NCI-H1417 (cell line): ENCODE measurements around the gene ITGB1BP1.
"Not testable (repeated sequence)": the region's sequence is repeated elsewhere in the genome, so short reads cannot be mapped to it uniquely, and the experiment has no call there.

Experiments used
- DNase-seq, 3 experiments: peaks; one replicate each; lab custom pipeline; 2025; lab: John Stamatoyannopoulos, UW

ITGB1BP1 gene

DNA sequence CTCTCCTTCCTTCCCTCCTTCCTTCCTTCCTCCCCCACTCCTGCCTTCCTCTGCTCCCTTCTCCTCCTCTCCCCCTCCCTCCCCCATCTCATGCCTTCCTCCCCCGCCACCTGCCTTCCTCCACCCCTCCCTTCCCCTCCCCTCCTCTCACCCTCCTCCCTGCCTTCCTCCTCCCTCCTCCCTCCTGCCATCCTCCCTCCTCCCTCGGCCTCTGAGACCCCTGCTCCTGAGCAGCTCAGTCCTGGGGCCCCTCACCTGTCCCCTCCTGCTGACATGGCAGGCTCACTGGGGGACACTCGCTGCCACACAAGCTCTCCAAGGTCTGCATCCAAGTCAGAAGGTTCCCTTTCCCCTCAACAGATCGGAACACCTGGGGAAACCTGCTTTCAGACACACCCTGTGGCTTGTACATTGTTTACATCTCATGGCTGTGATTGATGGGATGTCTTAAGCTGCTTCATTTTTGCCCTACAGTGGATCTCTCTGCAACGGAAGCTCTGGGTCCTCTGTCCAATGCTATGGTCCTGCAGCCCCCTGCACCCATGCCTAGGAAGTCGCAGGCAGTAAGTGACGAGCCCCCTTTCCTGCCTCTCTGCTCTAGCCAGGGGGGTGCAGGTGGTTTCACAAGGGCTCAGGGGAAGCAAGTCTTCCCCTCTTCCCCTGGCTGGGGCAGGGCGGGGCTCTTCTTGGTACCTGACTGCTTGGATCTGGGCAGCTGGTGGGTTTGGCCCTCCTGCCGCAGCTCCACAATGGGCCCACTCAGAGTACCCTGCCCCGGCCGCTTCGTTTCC lies 22.9 kb downstream of the ITGB1BP1 start:
- peak; percentile 41 to 55 (median 50) for DNase-seq

GRCh38 chr2:9398881-9399780 lies 24.2 kb downstream of the ITGB1BP1 start:
- DNase-seq: no peak

DNA sequence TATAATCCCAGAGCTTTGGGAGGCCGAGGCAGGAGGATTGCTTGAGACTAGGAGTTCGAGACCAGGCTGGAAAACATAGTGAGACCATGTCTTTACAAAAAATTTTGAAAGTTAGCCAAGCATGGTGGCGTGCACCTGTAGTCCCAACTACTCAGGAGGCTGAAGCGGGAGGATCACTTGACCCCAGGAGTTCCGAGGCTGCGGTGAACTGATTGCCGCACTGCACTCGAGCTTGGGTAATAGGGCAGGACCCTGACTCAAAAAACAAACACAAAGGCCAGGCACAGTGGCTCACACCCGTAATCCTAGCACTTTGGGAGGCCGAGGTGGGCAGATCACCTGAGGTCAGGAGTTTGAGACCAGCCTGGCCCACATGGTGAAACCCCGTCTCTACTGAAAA lies 25.1 kb downstream of the ITGB1BP1 start:
- not testable (repeated sequence) for DNase-seq

DNA sequence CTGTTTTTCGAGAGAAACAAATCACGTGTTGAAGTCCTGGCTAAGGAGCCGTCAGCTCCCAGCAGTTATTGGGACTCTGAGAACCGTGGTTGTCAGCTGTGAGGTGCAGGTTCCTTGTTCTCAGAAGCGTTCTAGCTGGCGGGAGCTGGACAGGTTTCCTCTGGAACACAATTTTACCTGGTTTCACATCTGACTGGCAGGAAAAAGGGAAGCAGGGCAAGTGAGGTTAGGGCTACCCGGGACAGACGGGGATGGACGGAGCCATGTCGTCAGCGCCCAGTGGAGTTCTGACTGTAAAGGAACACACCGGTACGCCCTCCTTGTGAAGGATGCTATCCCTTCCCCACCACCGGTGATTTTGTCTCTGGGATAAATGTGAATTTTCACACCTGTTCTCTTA lies 26.1 kb downstream of the ITGB1BP1 start:
- no peak for DNase-seq

GRCh38 chr2:9394816-9395215 lies 28.5 kb downstream of the ITGB1BP1 start:
- no peak for DNase-seq

DNA sequence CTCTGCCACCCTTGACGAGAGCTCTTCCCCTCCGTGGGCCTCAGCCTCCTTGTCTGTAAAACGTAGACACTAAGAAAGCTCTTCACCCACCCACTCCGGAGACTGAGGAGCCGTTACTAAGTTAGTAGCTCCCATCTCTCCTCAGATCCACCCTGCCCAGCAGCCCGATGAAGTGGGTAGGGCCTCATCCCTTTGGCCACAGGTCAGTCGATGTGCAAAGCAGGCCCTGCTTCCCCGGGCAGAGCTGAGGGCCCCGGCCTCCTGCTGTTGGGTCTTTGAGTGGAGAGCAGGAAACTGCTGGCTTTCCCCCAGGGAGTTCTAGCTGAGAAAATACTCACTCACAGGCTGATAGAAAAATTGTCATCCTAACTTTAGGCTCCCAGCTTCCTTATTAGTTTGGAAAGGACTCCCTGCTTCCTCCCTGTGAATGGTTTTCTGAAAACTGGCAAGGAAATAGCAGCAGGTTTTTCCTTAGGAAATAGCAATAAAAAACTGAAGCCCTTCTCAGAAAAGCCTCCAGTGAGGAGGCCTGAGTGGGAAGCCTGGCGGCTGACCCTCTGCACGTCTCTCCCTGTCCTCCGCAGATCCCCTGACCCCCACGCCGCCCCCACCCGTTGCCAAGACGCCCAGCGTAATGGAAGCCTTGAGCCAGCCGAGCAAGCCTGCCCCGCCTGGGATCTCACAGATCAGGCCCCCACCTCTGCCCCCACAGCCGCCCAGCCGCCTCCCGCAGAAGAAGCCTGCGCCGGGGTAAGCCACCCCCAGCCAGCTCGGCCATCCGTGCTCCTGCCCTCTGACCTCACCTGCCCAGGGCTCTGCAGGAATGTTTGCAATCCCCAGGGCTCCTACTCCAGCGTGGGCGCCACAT lies 30.2 kb downstream of the ITGB1BP1 start:
- peak in 1 of 3 experiments; percentile 7 for DNase-seq

DNA sequence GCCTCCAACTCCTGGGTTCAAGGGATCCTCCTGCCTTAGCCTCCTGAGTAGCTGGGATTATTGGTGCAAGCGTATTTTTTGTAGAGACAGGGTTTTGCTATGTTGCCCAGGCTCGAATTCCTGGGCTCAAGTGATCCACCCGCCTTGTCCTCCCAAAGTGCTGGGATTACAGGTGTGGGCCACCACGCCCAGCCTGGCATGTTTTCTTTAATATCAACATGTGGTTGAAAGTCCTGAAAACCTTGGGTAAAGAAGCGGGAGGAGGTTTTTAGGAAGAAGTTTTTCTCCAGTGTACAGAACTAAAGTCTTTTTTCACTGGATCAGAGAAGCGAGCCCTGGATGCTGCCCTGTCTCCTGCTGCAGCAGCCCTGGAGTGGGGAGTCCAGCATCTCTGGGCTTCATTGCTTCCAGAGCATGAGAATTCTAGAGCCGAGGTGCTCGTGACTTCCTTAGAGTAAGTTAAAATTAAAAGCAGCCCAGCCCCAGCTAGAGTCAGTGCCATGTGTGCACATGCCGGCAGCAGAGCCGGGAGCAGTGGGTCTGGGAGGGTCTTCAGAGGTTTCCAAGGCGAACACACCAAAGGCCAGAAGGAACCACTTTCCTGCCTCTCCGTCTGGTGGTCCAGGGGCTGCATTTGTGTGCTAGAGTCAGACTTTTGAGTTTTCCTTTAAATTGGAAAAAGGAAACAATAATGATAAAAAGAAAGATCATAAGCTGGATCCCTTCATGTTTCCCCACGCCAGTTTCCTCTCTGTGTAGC lies 31.2 kb downstream of the ITGB1BP1 start:
- no peak for DNase-seq

DNA sequence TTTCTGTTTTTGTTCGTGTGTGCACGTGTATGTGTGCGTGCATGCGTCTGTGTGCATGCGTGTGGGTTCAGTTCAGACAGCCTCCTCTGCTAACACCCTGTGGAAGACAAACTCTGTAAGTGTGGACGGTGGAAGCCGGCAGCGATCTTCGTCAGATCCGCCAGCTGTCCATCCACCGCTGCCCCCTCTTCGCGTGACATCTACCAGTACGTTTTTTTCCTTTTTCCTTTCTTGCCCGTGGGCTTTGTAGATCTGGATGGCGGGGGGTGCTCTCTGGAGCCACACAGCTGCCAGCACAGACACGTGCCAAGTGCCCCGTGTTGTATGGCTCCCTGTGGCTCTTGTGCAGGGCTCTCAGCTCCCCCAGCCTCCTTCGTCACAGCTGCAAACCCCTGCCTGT lies 32.3 kb downstream of the ITGB1BP1 start:
- no peak for DNase-seq

DNA sequence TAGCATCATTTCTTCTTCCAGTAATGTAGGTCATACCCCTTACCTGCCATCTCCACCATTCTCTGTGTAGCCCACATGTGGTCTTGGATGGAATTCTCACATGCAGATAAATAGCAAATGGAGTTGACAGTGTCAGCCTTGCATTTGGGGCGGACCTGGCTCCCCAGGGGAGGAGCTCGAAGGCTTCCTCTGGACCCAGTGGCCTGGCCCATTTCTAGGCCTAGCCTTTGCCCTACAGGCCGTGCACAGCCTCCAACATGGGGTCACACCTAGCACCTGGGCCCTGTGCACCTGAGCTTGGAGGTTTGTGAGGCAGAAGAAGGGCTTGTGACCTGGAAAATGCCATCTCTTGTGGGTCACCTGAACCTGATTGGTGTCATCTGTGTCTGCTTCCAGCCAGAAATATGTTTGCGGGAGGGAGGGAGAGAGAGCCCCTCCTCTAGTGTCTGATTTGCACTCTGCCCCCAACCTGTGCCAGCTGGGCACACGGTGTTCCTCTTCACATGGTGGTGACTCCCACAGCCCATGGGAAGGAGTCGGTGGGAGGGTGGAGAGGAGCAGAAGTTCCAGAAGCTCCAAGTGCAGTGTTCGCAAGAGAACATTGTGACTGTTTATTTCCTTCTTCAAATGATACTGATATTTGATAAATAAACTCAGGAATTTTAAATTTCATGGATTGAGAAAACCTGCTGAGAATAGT lies 33.0 kb downstream of the ITGB1BP1 start:
- no peak for DNase-seq

DNA sequence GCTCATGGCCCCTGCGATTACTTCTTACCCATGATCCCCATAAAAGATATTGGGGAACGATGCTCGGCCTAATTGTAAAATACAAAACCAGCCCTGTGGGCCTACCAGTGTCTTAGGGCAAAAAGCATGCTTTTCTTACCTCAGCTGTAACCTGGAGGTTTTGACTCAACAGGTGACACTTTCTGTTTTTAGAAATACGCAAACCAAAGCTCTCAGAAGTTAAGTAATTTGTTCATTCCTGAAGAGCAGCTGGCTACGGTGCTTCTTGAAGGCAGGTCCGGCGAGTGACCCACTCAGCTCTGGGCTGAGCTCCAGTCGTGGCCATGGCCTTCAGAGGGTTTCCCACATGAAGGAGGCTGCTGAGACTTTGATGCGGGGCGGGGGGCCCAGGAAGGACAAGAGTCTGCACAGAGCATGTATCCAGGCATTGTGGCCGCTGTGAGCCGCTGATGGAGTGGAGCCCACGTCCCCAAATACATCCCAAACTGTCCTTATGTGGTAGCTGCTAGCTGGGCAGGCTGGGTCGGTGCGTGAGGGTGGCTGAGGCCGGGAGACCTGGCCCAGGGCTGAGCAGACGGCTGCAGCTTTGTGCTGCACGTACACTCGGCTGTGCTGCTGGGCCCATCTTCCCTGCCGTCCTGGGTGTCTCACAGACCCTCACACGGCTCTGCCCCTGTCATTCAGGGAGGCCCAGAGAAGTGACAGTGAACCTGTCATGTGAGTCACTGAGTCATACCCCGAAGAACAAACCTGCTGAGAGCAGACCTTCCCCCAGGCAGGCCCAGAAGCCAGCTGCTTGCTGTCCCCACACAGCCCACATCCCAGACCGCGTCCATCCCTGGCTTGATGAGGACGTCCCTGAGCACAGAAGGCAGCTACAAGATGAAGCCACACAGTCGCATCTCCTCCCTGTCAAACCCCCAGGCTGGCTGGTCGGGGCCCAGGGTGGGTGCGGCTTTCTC lies 34.1 kb downstream of the ITGB1BP1 start:
- DNase-seq: no peak

GRCh38 chr2:9388199-9388681 lies 35.1 kb downstream of the ITGB1BP1 start:
- no peak for DNase-seq

DNA sequence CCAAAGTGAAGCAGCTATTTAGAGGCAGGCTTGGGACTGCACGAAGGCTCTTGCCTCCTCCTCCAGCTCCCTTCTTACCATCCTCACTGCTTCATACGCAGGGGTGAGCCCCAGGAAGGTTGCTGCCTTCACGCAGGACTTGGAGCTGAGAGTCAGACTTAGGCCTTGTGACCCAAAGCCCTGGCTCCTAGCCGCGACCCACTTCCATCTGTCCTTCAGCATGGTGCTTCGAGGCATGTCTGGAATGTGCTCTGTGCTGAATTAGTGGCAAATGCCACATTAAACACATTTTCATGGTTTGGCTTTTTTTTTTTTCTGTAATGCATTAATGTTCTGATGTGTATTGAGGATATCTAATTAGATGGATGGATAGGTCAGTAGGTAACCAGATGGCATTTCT lies 37.5 kb downstream of the ITGB1BP1 start:
- no peak for DNase-seq

DNA sequence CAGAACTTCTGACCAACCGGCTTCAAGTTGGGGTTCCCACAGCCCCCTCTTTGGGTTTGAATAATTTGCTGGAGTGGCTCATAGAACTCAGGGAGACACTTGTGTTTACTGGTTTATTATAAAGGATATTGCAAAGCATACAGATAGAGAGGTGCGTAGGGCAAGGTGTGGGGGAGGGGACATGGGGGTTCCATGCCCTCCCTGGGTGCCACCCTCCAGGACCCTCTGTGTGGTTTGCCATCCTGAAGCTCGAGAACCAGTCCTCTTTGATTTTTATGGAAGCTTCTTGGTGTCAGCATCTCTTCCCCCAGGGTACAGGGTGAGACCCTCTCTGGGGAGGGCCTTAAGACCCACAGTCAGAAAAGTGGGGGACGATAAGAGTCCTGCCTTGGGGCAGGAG lies 38.8 kb downstream of the ITGB1BP1 start:
- DNase-seq: no peak

GRCh38 chr2:9382604-9383235 lies 40.6 kb downstream of the ITGB1BP1 start:
- DNase-seq: no peak

GRCh38 chr2:9380702-9381628 lies 42.4 kb downstream of the ITGB1BP1 start:
- no peak for DNase-seq

DNA sequence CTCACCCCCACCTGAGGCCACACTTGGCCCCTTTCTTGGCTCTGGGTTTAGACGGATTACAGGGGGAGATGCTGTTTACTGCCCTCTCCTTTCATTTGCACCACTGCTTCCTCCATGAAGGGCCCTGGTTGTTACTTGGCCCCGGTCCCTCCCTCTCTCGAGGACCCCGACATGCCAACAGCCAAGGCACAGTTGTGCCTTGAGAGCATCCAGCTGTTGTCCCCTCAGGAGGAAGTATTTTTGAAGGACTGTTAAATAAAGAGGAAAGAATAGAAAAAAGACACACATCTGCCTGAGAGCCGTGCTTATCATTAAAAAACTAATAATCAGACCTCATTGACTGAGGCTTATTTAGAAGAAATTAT lies 44.0 kb downstream of the ITGB1BP1 start:
- no peak for DNase-seq

DNA sequence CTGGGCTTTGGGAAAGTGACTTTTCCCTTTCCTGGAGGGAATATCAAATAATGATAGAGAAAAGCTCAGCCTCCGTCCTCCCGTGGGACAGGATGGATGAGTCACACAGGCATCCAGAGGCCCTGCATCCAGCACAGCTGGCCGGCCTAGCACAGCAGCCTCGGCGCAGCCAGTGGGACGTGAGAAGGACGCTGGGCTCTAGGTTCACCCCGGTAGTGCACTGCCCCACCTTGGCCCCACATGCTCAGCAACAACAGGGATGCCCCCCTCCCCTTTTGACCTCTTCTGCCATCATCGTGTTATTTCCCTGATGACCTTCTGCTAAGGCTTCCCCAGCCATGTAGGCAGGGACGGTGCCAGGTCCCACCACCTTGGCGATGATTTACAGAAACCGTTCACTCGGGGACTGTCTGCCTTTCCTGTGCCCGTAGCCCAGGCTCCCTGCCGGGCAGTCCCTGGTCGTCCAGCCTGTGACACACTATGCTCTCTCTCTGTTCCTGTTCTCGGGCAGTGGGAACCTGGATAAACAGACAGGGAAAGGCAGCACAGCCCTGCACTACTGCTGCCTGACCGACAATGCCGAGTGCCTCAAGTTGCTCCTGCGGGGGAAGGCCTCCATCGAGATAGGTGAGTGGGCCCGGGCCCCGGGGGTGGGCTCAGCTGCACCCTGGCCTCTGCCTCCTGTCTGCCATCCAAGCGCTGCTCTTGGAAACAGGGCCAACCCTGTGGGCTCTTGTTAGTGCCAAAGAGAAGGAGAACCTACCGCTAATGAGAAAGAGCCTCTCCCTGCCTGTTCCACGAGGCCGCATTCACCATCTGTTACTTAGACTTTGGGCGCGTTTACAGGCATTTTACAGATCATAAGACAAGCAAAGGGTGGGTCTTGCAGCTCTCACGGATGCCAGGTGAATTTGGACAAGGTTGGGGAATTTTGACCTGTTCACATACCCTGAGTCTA lies 44.6 kb downstream of the ITGB1BP1 start:
- no peak for DNase-seq
